ENCODE results near the gene FSIP1.

Gene FSIP1

DNA sequence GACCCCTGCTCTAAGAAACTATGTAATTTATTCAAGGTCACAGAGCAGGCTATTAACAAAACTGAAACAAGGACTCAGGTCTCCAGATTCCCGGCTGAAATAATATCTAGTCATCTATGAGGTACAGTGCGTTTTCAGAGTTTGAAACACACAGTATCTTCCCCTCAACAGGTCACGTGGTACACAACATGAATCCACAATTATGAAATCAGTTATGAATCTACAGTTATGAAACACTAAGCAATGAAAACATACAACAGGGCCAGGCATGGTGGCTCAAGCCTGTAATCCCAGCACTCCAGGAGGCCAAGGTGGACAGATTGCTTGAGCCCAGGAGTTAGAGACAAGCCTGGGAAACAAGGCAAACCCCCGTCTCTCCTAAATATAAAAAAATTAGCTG lies 72.7 kb downstream of the FSIP1 start:
- no peaks in the 10 kb centered on the region for H3K27me3 ChIP-seq (ENCODE audit: control insufficient read depth, insufficient read depth, low read length)
- H3K9me3 ChIP-seq (ENCODE audit: control insufficient read depth, insufficient read depth, low read length), result no peaks in the 10 kb centered on the region
- no peaks in the 10 kb centered on the region for H3K4me1 ChIP-seq (ENCODE audit: control insufficient read depth, insufficient read depth, low read length)
- H3K9ac ChIP-seq (ENCODE audit: low read depth, low read length), result no peak overlapping the region
- H3K36me3 ChIP-seq (ENCODE audit: control insufficient read depth, insufficient read depth, low read length), result no peaks in the 10 kb centered on the region
- no peak overlapping the region for H3K4me3 ChIP-seq (ENCODE audit: low read depth, low read length)

DNA sequence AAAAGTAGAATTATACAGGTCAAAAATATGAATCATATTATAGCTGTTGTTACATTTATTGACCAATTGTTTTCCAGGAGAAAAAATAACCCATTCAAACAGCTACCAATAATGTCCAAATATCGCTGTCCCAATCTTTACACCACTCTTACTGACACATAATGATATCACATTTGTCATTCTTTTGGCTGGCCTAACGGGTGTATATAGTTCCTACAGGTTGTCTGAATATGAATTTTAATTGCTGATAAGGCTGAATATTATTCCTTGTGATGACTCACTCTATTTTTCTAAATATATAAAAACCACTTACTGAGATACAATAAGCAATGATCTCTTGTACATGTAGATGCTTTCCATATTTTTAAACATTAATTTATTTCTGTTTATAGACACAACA lies 76.4 kb downstream of the FSIP1 start:
- no peak overlapping the region for H3K4me3 ChIP-seq (ENCODE audit: low read depth, low read length)
- no peaks in the 10 kb centered on the region for H3K4me1 ChIP-seq (ENCODE audit: control insufficient read depth, insufficient read depth, low read length)
- no peaks in the 10 kb centered on the region for H3K9me3 ChIP-seq (ENCODE audit: control insufficient read depth, insufficient read depth, low read length)
- H3K9ac ChIP-seq (ENCODE audit: low read depth, low read length), result no peak overlapping the region
- H3K27me3 ChIP-seq (ENCODE audit: control insufficient read depth, insufficient read depth, low read length), result no peaks in the 10 kb centered on the region
- H3K36me3 ChIP-seq (ENCODE audit: control insufficient read depth, insufficient read depth, low read length), result no peaks in the 10 kb centered on the region

DNA sequence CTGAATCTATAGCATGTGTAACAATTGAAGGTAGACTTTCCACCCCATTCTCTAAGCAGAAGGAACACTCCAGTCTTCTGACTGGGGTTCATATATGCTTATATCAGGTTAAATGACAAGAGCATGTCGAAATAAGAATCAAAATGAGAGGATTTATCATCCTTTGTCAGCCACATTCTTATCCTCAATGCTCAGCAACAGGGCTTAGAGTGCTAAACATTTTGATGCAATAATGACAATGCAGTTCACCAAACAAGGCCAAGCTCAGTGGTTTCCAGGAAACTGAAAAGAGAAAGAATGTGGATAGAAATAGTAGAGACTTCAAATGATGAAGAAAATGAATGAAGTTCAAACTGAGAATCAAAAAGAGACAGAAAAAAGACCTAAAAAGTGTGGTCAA lies 78.0 kb downstream of the FSIP1 start:
- no peaks in the 10 kb centered on the region for H3K4me1 ChIP-seq (ENCODE audit: control insufficient read depth, insufficient read depth, low read length)
- no peak overlapping the region for H3K4me3 ChIP-seq (ENCODE audit: low read depth, low read length)
- H3K9ac ChIP-seq (ENCODE audit: low read depth, low read length), result no peak overlapping the region
- H3K36me3 ChIP-seq (ENCODE audit: control insufficient read depth, insufficient read depth, low read length), result no peaks in the 10 kb centered on the region
- no peaks in the 10 kb centered on the region for H3K27me3 ChIP-seq (ENCODE audit: control insufficient read depth, insufficient read depth, low read length)
- no peaks in the 10 kb centered on the region for H3K9me3 ChIP-seq (ENCODE audit: control insufficient read depth, insufficient read depth, low read length)

DNA sequence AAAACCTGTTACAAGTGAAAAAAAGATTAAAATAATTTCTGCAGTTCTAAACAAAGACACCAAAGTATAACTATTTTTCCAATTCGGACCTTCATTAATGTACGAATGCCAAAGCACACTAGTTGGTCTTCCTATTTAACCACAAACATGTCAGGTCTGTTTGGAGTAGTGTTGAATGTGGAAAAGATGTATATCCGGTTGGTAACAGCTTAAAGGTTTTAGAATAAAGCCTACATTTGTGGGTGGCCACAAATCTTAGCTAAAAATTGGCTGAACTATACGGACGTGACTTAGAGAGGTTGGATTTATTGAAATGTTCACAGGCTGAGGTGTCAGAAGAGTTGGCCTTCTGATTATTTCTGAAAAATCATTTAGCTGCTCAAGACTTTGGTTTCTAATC lies 78.4 kb downstream of the FSIP1 start:
- H3K9me3 ChIP-seq (ENCODE audit: control insufficient read depth, insufficient read depth, low read length), result no peaks in the 10 kb centered on the region
- no peak overlapping the region for H3K4me3 ChIP-seq (ENCODE audit: low read depth, low read length)
- H3K36me3 ChIP-seq (ENCODE audit: control insufficient read depth, insufficient read depth, low read length), result no peaks in the 10 kb centered on the region
- H3K4me1 ChIP-seq (ENCODE audit: control insufficient read depth, insufficient read depth, low read length), result no peaks in the 10 kb centered on the region
- no peaks in the 10 kb centered on the region for H3K27me3 ChIP-seq (ENCODE audit: control insufficient read depth, insufficient read depth, low read length)
- no peak overlapping the region for H3K9ac ChIP-seq (ENCODE audit: low read depth, low read length)

DNA sequence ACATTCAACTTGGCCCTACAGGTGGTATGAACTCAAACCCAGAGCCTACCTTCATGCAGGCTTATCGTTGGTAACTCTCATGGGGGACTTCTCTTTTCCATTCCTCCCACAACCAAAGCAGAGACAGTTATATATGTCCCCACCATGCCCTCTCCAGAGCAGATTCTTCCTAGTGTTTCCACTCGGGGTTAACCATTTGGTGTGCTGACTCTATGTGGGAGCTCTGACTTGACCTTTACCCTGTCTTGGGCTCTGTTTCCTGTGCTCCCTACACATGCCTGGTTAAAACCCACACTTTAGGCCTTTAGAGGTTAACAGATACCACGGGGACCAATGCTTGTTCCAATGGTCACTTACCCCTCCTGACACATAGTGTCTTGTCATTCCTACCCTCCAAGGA lies 80.7 kb downstream of the FSIP1 start:
- H3K9me3 ChIP-seq (ENCODE audit: control insufficient read depth, insufficient read depth, low read length), result no peaks in the 10 kb centered on the region
- no peaks in the 10 kb centered on the region for H3K4me1 ChIP-seq (ENCODE audit: control insufficient read depth, insufficient read depth, low read length)
- H3K27me3 ChIP-seq (ENCODE audit: control insufficient read depth, insufficient read depth, low read length), result no peaks in the 10 kb centered on the region
- no peaks in the 10 kb centered on the region for H3K36me3 ChIP-seq (ENCODE audit: control insufficient read depth, insufficient read depth, low read length)
- H3K4me3 ChIP-seq (ENCODE audit: low read depth, low read length), result no peak overlapping the region
- H3K9ac ChIP-seq (ENCODE audit: low read depth, low read length), result no peak overlapping the region

DNA sequence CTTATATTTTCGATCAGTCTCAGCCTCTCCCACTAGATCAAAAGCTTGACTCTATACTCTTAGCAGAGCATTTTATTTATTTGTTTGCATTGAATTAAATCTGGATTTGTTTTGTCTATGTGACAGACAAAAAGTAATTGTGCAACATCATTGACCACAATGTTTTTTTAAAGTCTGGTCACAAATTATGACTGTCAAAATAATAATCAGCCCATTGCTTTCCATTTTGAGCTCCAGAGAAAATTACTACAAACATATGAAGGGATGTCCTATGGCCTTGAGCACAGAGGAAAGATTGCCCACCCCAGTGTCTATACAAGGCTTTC lies 82.3 kb downstream of the FSIP1 start:
- no peaks in the 10 kb centered on the region for H3K4me1 ChIP-seq (ENCODE audit: control insufficient read depth, insufficient read depth, low read length)
- H3K9ac ChIP-seq (ENCODE audit: low read depth, low read length), result no peak overlapping the region
- no peaks in the 10 kb centered on the region for H3K36me3 ChIP-seq (ENCODE audit: control insufficient read depth, insufficient read depth, low read length)
- H3K27me3 ChIP-seq (ENCODE audit: control insufficient read depth, insufficient read depth, low read length), result no peaks in the 10 kb centered on the region
- no peak overlapping the region for H3K4me3 ChIP-seq (ENCODE audit: low read depth, low read length)
- no peaks in the 10 kb centered on the region for H3K9me3 ChIP-seq (ENCODE audit: control insufficient read depth, insufficient read depth, low read length)

DNA sequence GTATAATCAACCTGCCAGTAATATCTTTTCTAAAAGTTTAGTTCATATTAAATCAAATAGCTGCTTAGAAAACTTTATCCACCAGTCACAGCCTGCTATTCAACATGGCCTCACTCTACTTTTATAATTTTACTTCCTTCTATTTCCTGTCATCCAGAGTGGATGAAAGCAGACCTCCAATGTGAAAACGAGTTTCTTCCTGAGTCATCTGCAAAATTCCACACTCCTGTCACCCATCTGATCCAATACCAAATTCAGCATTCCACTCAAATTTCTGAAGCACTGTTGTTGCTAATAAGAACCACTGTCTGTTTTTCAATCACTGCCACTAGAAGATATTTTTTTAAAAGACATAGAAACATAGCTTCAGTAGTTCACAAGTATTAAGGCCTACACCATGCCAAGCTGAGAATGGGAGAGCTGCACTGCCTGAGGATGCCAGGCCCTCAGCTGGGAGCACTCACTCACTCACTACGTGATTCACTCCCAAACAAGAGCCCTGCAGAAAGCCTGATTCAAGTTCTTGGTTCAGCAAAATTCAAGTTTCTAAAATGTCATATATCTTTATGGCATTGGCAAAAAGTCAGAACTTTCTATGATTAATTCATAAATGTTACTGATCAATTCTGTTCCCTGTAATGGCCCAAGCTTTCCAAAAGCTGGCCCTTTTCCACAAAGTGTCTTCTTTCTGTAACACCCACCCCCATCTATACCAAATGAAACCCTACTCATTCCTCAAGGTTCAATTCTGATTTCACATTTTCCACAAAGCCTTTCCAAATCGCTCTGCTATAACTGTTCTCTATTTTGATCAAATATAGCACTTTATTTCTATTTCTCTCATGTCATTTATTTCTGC lies 82.9 kb downstream of the FSIP1 start:
- Histone ChIP-seq H3K9me3 (ENCODE audit: control insufficient read depth, insufficient read depth, low read length) (no peaks in the 10 kb centered on the region), H3K27me3 (ENCODE audit: control insufficient read depth, insufficient read depth, low read length) (no peaks in the 10 kb centered on the region), H3K36me3 (ENCODE audit: control insufficient read depth, insufficient read depth, low read length) (no peaks in the 10 kb centered on the region), H3K4me1 (ENCODE audit: control insufficient read depth, insufficient read depth, low read length) (no peaks in the 10 kb centered on the region), H3K9ac (ENCODE audit: low read depth, low read length) (no peak overlapping the region), H3K4me3 (ENCODE audit: low read depth, low read length) (no peak overlapping the region)

DNA sequence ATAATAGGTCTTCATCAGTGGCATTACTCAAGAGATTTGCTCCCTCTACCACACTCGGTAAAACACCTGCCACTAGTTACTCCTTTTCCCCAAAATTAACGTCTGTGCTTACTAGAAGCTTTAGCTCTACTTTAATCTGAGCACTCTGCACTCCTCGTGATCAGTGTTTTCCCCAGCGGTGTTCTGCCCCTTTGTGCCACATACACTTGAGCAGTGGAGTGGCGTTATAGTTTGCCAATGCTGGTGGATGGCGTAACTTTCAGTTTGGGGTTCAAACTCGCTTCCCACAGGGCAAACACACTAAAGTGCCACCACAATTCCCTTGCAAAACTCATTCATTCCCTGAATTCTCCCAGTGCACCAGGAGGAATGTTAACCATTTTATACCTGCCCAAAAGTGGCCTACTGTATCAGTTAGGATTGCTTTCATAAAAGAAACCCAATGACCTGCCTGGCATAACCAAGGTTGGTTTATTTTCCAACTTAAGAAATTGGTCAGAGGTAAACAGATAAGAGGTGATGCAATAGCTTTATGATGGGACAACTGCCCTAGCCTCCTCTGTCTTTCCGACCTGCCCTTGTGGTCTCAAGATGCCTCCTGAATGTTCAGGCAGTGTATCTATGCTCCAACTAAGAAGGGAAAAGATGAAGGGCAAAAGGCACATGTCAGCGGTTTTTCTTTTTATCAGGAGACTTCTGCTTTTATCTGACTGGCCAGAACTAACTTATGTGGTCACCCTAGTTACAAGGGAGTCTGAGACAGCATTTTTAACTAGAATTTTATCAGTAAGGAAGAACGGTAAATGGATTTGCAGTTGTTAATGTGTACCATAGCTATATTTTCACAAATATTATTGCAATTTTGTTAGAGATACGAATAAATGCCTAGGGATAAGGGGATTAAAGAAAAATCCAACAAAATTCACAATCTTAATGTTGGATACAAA lies 83.9 kb downstream of the FSIP1 start:
- Histone ChIP-seq H3K27me3 (ENCODE audit: control insufficient read depth, insufficient read depth, low read length) (no peaks in the 10 kb centered on the region), H3K9me3 (ENCODE audit: control insufficient read depth, insufficient read depth, low read length) (no peaks in the 10 kb centered on the region), H3K36me3 (ENCODE audit: control insufficient read depth, insufficient read depth, low read length) (no peaks in the 10 kb centered on the region), H3K4me1 (ENCODE audit: control insufficient read depth, insufficient read depth, low read length) (no peaks in the 10 kb centered on the region), H3K9ac (ENCODE audit: low read depth, low read length) (no peak overlapping the region), H3K4me3 (ENCODE audit: low read depth, low read length) (no peak overlapping the region)

DNA sequence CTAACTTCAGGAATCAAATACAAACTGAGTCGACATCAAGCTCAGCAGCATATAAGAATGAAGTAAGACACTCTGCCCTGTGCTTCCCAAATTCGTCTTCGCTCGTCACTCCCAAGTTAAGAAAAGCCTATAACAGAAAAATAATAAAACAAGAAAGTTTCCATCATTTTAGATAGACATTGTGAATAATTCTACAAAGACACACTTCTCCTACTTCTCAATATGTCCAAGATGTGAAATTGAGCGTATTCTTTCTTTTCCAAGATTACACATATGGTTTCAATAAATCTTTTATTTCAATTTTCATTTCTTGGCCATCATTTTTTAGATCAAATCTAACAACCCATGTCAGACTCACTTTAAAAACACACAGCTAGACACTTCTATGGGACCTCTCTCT lies 85.1 kb downstream of the FSIP1 start:
- H3K9ac ChIP-seq (ENCODE audit: low read depth, low read length), result no peak overlapping the region

DNA sequence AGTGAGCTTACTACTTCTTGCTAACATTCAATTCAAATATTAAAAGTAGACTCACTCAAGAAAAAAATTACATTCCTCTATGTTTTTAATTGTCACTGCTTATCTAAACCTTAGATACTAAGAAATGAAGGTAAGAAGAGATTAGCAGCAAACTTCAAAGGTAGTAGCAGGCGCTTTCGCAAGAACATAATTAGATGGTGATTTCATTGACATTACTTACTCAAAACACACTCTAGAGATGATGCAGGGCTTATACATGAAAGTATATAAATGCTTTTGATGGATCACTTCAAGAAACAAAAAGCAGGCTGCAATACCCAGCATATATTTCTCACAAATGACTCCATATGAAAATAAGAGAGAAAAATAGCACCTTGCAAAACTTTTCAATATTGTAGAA lies 86.8 kb downstream of the FSIP1 start:
- H3K4me3 ChIP-seq (ENCODE audit: low read depth, low read length), result no peak overlapping the region
- no peaks in the 10 kb centered on the region for H3K36me3 ChIP-seq (ENCODE audit: control insufficient read depth, insufficient read depth, low read length)
- H3K9me3 ChIP-seq (ENCODE audit: control insufficient read depth, insufficient read depth, low read length), result no peaks in the 10 kb centered on the region
- H3K27me3 ChIP-seq (ENCODE audit: control insufficient read depth, insufficient read depth, low read length), result no peaks in the 10 kb centered on the region
- peaks cover 11% of the 10 kb centered on the region for H3K4me1 ChIP-seq (ENCODE audit: control insufficient read depth, insufficient read depth, low read length)
- H3K9ac ChIP-seq (ENCODE audit: low read depth, low read length), result no peak overlapping the region

More for the DNA sequence above, 85.1 kb downstream of the FSIP1 start:
- peaks cover 6% of the 10 kb centered on the region for H3K4me1 ChIP-seq (ENCODE audit: control insufficient read depth, insufficient read depth, low read length)
- no peaks in the 10 kb centered on the region for H3K36me3 ChIP-seq (ENCODE audit: control insufficient read depth, insufficient read depth, low read length)
- H3K27me3 ChIP-seq (ENCODE audit: control insufficient read depth, insufficient read depth, low read length), result no peaks in the 10 kb centered on the region
- no peaks in the 10 kb centered on the region for H3K9me3 ChIP-seq (ENCODE audit: control insufficient read depth, insufficient read depth, low read length)
- no peak overlapping the region for H3K4me3 ChIP-seq (ENCODE audit: low read depth, low read length)

DNA sequence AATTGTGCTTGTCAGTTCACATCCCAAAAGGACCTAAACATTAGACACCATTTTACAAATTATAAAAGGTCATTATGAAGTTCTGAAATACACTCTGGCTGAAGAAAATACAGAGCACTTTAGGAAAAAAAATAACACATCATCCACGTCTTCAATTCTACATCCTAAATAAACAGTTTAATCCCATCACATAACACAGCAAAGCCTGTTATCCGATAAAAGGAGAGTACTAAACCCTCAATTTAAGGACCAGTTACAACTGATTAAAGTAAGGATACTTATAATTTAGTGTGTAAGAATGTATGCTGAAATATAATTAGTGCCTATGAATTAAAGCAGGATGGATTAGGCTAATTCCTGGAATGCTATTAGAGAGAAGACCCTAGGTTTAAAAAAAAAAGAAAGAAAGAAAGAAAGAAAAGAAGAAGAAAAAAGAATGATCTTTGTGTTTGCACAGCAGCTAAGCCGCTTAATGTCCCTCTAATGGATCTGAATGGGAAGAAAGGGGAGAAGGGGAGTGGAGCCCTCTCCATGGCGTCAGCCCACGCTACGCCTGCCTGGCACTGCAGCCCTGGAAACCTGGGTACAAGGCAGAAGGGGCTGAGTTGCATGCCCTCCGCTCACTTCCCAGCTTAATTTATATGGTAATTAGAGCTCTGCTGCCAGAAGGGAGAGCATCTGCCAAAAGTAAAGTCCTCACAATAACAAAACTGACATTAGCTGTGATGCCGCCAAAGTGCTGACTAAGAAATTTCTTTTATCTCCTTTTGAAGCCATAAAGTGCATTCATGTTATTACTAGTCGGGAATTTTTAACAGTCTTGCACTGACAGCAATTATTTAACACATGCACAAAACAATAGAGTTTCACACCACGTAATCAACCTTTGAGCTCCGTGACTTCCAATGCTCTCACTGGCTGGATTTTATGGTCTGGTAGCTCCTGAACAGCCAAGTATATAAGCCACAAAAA lies 90.0 kb downstream of the FSIP1 start:
- H3K36me3 ChIP-seq (ENCODE audit: control insufficient read depth, insufficient read depth, low read length), result no peaks in the 10 kb centered on the region
- peaks cover 11% of the 10 kb centered on the region for H3K4me1 ChIP-seq (ENCODE audit: control insufficient read depth, insufficient read depth, low read length)
- H3K4me3 ChIP-seq (ENCODE audit: low read depth, low read length), result peak overlapping the region; percentile 10

More for the DNA sequence above, 90.0 kb downstream of the FSIP1 start:
- Histone ChIP-seq H3K9me3 (ENCODE audit: control insufficient read depth, insufficient read depth, low read length) (no peaks in the 10 kb centered on the region), H3K9ac (ENCODE audit: low read depth, low read length) (no peak overlapping the region), H3K27me3 (ENCODE audit: control insufficient read depth, insufficient read depth, low read length) (no peaks in the 10 kb centered on the region)
